NCI-H69 (cell line): ENCODE data around the gene LIN7A.

Source experiments
- DNase-seq: peaks from one replicate; lab custom pipeline; 2025; lab: John Stamatoyannopoulos, UW

LIN7A gene

GRCh38 chr12:80860206-80860605 lies 77.5 kb downstream of the LIN7A start:
- no peak for DNase-seq

GRCh38 chr12:80858356-80858755 lies 79.4 kb downstream of the LIN7A start:
- DNase-seq, result peak; percentile 55

GRCh38 chr12:80857311-80857710 lies 80.4 kb downstream of the LIN7A start:
- no peak for DNase-seq

- peak; percentile 79 for DNase-seq
These were observed 88.4 kb downstream of the LIN7A start for GRCh38 chr12:80849337-80849736.

GRCh38 chr12:80848858-80849257 lies 88.9 kb downstream of the LIN7A start:
- DNase-seq, result peak; percentile 57

- DNase-seq, result peak; percentile 87
These were observed 90.2 kb downstream of the LIN7A start for GRCh38 chr12:80847575-80847974.

- peak; percentile 95 for DNase-seq
These were observed 90.8 kb downstream of the LIN7A start for GRCh38 chr12:80846952-80847351.

- DNase-seq, result peak; percentile 25
These were observed 92.1 kb downstream of the LIN7A start for GRCh38 chr12:80845639-80846038.

- no peak for DNase-seq
These were observed 93.8 kb downstream of the LIN7A start for GRCh38 chr12:80843969-80844368.

GRCh38 chr12:80838708-80839107 lies 99.0 kb downstream of the LIN7A start:
- DNase-seq, result peak; percentile 45

GRCh38 chr12:80838024-80838658 lies 99.6 kb downstream of the LIN7A start:
- no peak for DNase-seq

GRCh38 chr12:80837342-80837978 lies 100.3 kb downstream of the LIN7A start:
- peak; percentile 81 for DNase-seq

GRCh38 chr12:80834724-80835123 lies 103.0 kb downstream of the LIN7A start:
- DNase-seq, result no peak

- DNase-seq, result no peak
These were observed 107.1 kb downstream of the LIN7A start for GRCh38 chr12:80830533-80831088.

GRCh38 chr12:80829767-80830166 lies 108.0 kb downstream of the LIN7A start:
- peak; percentile 15 for DNase-seq

GRCh38 chr12:80825506-80825905 lies 112.2 kb downstream of the LIN7A start:
- DNase-seq, result no peak

- no peak for DNase-seq
These were observed 114.3 kb downstream of the LIN7A start for GRCh38 chr12:80823393-80823792.

GRCh38 chr12:80821513-80822000 lies 116.2 kb downstream of the LIN7A start:
- DNase-seq, result peak; percentile 75

GRCh38 chr12:80818878-80819277 lies 118.9 kb downstream of the LIN7A start:
- DNase-seq, result no peak

- no peak for DNase-seq
These were observed 122.4 kb downstream of the LIN7A start for GRCh38 chr12:80815351-80815750.

- DNase-seq, result peak; percentile 18
These were observed 123.3 kb downstream of the LIN7A start for GRCh38 chr12:80814453-80814852.

- no peak for DNase-seq
These were observed 123.9 kb downstream of the LIN7A start for GRCh38 chr12:80813820-80814219.

GRCh38 chr12:80811957-80812708 lies 125.6 kb downstream of the LIN7A start:
- no peak for DNase-seq
